AG10803 (cell line): Measurements from ENCODE around the gene RING1.

ENCODE experiments used
- DNase-seq: peaks from one replicate; pipeline ENCODE4 v3.0.0; 2010; ENCODE audit warnings: low read depth
- H3K4me3 ChIP-seq: 2 replicates; pipeline ENCODE4 v1.5.1; 2011; ENCODE audit warnings: mild to moderate bottlenecking, low read length, control low read depth
- TF ChIP-seq, protein P1 (sequence below): conservative IDR thresholded peaks from 2 replicates; pipeline ENCODE4 v1.5.1; 2011; ENCODE audit warnings: mild to moderate bottlenecking, low read length, control low read depth, inconsistent platforms

The RING1 gene

GRCh38 chr6:33241968-33242367 is 33.7 kb downstream of the RING1 start:
- no peak overlapping the region for H3K4me3 ChIP-seq
- DNase-seq: no peak
- TF ChIP-seq, protein P1, sequence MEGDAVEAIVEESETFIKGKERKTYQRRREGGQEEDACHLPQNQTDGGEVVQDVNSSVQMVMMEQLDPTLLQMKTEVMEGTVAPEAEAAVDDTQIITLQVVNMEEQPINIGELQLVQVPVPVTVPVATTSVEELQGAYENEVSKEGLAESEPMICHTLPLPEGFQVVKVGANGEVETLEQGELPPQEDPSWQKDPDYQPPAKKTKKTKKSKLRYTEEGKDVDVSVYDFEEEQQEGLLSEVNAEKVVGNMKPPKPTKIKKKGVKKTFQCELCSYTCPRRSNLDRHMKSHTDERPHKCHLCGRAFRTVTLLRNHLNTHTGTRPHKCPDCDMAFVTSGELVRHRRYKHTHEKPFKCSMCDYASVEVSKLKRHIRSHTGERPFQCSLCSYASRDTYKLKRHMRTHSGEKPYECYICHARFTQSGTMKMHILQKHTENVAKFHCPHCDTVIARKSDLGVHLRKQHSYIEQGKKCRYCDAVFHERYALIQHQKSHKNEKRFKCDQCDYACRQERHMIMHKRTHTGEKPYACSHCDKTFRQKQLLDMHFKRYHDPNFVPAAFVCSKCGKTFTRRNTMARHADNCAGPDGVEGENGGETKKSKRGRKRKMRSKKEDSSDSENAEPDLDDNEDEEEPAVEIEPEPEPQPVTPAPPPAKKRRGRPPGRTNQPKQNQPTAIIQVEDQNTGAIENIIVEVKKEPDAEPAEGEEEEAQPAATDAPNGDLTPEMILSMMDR: no peak

DNA sequence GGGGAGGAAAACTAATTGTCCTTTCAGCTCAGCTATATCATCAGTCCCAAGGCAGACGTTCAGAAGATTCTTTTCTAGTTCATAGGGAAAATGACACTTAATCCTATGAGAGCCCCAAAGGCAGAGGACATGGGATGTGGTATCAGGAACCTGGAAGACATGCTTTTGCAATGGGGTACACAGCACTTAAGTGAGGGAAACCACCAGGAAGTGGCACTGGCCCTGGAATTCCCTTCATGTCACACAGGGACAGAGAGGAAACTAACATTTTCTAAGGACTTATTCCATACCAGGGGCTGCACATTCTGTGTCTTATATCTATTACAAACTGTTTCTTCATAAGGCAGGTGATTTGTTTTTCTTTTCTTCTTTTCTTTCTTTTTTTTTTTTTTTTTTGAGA is 35.2 kb downstream of the RING1 start:
- no peak for DNase-seq
- TF ChIP-seq, protein P1: no peak

GRCh38 chr6:33247977-33248642 is 39.8 kb downstream of the RING1 start:
- TF ChIP-seq, protein P1: peak; percentile 93
- DNase-seq: peak; percentile 80
- H3K4me3 ChIP-seq: peak overlapping the region; percentile 72

More for the DNA sequence above, 35.2 kb downstream of the RING1 start:
- H3K4me3 ChIP-seq: no peak overlapping the region

DNA sequence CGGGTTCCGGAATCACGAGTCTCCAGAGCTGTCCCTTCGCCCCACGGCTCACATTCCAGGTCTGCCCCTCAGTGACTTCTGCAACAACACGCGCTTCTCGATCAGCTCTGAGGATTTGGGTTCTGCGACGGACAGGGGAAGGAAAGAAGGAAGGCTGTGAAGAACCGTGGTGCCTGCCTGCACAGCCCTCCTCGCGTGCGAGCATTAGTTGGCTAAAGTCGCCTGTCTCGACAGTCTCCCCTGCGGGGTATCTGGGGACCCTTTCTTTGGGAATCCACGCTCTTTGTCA is 40.3 kb downstream of the RING1 start:
- H3K4me3 ChIP-seq: peak overlapping the region; percentile 72
- TF ChIP-seq, protein P1: no peak
- peak; percentile 44 for DNase-seq

- H3K4me3 ChIP-seq: peak overlapping the region; percentile 93
Measured at GRCh38 chr6:33248932-33249731, 40.8 kb downstream of the RING1 start.

DNA sequence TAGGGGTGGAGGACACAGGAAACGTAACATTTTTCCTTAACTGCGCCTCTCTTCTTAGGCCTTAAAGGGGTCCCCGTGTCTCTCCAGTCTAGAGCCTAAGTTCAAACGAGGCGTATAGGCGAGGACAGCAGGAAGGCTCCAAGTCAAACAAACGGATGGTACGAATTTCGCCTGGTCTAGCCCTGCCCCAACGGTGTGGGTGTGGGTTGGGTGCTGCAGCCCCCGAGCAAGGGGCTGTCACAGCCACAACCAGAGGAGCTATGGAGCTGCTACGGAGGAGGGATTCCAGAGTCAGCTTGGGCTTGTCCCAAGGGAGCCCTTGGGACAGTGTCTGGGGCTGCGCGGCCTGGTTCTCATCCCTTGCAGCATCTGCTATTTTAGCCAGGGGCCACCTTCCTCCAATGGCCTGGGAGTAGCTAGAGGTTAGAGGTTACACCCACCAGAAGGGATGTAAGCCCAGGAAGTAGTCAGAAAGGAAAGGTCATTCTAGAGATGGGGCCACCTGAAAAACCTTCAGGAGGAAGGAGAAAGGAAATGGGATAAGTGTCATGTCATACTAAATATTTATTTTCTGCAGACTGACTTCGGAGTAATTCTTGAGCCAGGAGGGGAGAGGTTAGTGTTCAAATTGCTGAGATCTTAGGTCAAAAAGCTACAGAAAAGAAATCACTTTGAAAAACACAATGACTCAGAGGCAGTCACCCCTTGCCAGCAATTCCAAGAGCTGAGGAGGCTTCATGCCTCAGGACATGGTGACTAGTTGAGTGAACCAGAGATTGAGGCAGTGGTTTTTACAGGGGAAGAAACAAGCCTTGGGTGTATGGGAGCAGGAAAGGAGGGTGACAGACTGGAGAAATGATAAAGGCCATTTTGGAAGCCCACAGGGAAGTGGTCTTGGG is 41.7 kb downstream of the RING1 start:
- TF ChIP-seq, protein P1: no peak
- H3K4me3 ChIP-seq: peak overlapping the region; percentile 93
- DNase-seq: peak; percentile 79

More at GRCh38 chr6:33248932-33249731, 40.8 kb downstream of the RING1 start:
- TF ChIP-seq, protein P1: peak; percentile 35; the same call in 1 of the 2 replicates
- peak; percentile 99 for DNase-seq
